HG02642 (cell line): ENCODE measurements around the gene ANKS1A.
"Not testable (repeated sequence)": the region's sequence is repeated elsewhere in the genome, so short reads cannot be mapped to it uniquely, and the experiment has no call there.

ENCODE experiments used
- ATAC-seq: cut with Tn5 transposase; IDR thresholded peaks from one replicate; pipeline ENCODE4 v1.9.1; 2021; ENCODE audit warnings: mild to moderate bottlenecking; ENCODE audit not compliant: unreplicated experiment, poor library complexity

The ANKS1A gene

GRCh38 chr6:34984416-34984815 lies 95.4 kb downstream of the ANKS1A start:
- no peak for ATAC-seq

- no peak for ATAC-seq
These were observed 96.2 kb downstream of the ANKS1A start for GRCh38 chr6:34985236-34985635.

- no peak for ATAC-seq
These were observed 97.8 kb downstream of the ANKS1A start for GRCh38 chr6:34986845-34987246.

DNA sequence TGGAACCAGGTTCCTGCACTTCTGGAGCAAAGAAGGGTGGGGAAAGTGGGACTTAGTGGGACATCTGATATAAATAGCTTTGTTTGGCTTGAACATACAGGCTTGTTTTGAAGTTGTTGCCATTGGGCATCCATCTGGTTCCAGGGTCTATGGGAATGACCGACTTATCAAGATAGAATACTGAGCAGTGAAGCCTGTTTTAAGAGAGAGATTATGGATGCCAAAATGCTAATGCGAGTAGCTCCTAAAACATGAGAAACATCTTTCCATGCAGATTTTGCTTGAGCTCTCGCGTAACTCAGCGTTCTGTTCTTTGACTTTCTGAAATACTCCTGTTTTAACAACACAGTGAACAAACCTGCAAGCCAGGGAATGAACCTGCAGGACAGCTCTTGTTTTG lies 98.5 kb downstream of the ANKS1A start:
- no peak for ATAC-seq

DNA sequence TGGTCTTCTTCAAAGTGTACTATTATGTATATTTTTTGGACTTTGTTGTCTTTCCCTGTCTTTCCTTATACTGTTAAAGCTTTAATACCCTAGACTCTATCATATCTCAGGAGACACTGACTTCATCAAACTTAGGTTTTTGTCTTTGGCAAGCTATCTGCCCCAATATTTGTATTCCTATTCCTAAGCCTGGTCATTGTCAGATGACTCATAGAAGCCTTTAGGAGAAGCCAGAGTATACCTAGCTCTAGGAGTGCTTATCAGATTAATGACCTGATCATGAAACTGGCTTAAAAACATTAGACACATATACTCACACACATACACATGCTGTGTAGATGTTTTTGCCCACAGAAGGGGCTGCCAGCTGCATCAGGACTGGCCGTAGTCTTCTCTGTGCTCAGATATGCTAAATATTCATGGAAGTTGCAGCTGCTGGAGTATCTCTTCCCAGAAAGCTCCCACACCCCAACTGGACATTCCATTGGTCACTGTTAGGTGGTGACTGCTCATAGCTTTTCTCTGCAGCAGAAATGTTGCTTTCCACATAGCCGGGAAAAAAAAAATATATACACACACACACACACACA lies 102.0 kb downstream of the ANKS1A start:
- no peak for ATAC-seq

GRCh38 chr6:34992376-34992775 lies 103.3 kb downstream of the ANKS1A start:
- ATAC-seq = no peak

DNA sequence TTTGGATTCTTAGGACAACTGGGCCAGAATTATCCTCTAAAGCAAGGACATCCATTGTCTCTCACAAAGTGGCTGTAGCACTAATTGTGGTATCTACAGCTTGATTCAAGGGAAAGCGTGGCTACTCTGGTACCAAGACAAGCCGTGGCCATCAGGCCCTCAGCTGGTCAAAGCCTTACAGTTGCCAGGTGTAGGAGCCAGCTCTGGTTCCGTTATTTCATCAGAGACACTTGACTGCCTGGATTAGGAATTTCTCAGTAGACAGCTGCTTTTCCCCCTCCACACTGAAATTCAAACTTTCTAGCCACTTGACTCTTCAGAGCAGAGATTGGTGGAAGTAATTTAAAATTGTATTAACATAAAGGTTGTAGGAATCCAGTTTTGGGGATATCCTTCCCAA lies 104.2 kb downstream of the ANKS1A start:
- ATAC-seq = no peak

- ATAC-seq = no peak
These were observed 105.6 kb downstream of the ANKS1A start for GRCh38 chr6:34994693-34995092.

- ATAC-seq = not testable (repeated sequence)
These were observed 109.4 kb downstream of the ANKS1A start for GRCh38 chr6:34998417-34998816.

GRCh38 chr6:34999153-34999552 lies 110.1 kb downstream of the ANKS1A start:
- not testable (repeated sequence) for ATAC-seq

DNA sequence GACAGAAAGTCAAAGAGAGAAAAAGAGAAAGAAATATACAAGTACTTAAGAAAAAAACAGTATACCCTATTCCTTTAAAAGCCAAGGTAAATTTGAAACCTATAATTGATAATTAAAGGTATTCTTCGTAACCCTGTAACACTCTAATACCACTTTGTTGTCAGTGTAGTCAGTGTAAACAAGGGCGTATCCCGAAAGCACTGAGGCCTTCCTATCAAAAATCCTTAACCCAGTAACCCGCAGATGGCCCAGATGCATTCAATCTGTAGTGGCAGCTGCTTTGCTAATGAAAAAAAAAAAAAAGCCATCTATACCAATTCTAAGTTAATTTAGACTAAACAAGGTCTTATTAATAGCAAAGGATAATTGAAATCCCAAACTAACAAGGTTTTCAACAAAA lies 110.9 kb downstream of the ANKS1A start:
- not testable (repeated sequence) for ATAC-seq

DNA sequence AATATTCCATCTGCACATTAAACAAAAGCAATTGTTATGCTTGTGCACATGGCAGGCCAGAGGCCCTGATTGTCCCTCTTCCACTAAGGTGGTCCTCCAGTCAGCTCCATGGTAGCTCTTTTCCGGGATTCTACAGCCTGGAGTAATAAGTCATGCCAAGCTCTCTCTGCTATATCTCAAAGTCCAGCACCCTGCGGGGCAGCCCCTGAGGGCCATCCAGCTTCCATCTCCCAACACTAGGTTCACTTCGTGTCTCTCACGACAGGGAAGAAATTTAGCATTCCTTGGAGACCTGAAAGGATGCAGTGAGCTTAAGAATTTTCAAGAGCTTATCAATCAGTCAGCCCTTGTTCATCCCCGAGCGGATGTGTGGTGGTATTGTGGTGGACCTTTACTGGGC lies 112.3 kb downstream of the ANKS1A start:
- ATAC-seq = not testable (repeated sequence)

GRCh38 chr6:35003886-35004530 lies 115.0 kb downstream of the ANKS1A start:
- not testable (repeated sequence) for ATAC-seq

DNA sequence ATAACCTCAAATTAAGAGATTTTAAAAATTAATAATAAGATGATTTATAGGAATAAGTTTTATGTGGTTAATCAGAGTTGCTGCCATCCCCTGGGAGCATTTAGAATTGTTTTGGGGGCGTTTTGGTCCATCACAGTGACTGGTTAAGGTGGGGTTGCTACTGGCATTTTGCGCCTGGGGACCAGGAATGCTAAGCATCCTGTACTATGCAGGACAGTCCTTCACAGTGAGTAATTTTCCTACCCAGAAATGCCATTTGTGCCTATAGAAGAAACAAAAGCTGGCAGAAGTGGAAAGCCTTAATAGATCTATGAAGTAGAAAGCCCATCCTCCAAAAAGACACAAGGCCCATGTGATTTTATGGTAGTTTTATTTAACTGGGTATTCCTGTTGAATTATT lies 118.0 kb downstream of the ANKS1A start:
- ATAC-seq = no peak

- ATAC-seq = no peak
These were observed 119.8 kb downstream of the ANKS1A start for GRCh38 chr6:35008858-35009257.

DNA sequence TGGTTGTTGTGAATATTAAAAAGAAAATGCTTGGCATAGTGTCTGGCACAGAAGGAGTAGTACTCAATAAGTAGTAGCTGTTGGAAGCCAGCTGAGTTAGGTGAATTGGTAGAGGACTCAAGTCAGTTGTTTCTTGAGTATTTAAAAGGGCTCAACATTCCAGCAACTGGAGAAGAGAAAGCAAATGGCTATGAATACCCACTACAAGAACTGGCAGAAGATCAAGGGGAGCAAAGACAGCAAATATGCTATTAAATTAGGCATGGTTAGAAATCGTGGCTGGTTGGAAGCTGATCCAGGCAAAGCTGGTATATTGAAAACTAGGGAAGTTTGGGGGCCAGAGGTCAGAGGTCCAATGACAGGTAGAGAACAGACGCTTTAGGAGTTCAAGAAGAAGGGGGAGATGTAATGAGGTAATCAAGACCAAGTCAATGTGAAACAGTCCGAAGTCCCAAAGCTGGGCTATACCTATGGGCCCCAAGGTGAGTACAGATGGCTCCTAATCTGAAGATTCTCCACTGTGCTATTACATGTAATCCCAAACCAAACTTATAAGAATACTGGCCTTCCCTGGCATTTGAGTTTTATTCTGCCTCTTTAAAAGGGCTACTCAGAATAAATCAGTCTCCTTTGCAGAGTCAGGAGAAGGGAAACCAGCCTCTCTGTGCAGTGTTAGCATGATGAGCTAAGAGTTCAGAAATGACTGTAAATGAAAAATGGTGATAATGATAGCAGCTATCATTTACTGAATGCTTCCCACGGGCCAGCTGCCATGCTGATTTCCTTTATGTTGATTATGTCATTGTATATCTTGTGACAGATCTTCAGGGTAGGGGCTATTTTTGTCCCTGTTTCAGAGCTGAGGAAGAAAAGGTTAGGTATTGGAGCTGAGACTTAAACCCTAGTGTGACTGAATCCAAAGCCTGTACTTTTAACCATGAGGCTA lies 122.3 kb downstream of the ANKS1A start:
- no peak for ATAC-seq

GRCh38 chr6:35013701-35014100 lies 124.6 kb downstream of the ANKS1A start:
- ATAC-seq = no peak

DNA sequence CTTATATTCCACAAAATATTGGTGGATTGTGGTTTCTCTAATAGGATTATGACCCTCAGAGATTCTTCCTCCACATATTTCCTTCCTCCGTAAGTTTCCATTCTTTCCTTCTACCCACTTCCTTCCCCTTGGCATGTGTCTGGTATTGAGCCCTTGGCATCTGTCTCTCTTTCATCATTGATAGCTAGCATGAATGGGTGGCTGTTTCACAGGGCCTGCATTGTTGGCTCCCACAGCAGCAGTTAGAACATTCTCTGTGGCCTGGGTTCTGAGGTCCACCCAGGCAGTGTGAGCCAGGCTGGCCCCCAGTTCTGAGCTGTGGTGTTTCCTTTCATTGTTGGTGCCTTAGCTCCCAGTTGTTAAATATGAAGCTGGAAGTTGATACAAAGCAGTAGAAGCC lies 125.3 kb downstream of the ANKS1A start:
- ATAC-seq = no peak

DNA sequence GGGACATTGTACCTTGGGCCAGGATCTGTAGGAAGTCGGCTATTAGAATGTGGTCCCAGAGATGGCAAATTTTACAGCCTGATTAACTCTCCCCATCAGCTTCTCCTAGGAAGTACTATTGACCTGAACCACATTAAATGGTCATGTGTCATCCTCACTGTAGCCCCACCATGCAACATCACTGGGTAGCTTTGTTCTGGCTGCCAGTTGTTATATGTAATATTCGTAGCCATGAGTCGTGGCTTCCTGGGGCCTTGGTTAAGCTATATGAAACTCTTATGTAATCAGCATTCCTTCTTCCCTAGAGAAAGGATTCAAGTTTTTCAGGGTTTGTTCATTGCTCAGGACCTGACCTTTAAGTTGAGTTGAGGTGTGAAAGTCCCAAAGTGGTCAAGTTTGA lies 125.7 kb downstream of the ANKS1A start:
- ATAC-seq = no peak

DNA sequence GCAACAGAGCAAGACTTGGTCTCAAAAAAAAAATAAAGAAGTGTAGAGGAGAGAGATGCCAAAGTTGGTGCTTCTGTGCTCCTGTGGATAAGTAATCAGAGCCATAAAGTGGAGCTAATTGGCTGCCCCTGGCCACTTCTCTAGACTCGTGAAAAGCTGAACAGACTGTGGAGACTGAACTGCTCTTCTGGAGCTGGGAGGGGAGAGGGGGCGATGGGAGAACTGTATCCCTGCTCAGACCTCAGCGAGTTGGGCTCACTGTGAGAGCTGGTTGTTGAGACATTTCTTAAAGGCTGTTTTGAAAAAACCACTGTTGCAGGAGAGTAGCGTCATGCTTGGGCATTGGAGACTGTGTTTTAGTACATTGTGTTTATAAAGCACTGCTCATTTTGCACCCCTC lies 126.4 kb downstream of the ANKS1A start:
- no peak for ATAC-seq

GRCh38 chr6:35015996-35016395 lies 126.9 kb downstream of the ANKS1A start:
- no peak for ATAC-seq
